GM21529 (cell line): Measurements from ENCODE around the gene NPHP1.
"Not testable (repeated sequence)": the region's sequence is repeated elsewhere in the genome, so short reads cannot be mapped to it uniquely, and the experiment has no call there.

Experiments used
- ATAC-seq: cut with Tn5 transposase; IDR thresholded peaks from one replicate; pipeline ENCODE4 v1.9.1; 2021; ENCODE audit not compliant: unreplicated experiment

Gene NPHP1

GRCh38 chr2:110198016-110198415 is 6.8 kb downstream of the NPHP1 start:
- ATAC-seq: no peak

DNA sequence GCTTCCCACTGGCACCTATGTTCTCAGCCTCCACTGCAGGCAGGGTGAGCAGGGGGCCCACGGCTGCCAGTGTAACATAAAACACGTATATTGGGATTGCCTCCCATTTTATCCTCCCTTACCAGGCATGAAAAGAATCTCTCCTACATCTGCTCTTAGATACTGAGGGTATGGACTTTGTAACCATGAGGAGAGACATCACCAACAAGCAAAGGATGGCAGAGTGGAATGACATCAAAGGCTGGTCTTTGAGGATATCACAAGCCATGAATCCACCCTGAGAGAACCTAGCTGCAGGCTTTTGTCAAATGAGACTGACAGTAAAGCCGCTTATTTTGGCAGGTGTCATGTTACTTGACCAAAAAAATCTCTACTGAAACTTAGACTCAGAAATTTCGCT is 7.4 kb downstream of the NPHP1 start:
- ATAC-seq: no peak

GRCh38 chr2:110190169-110190568 is 14.6 kb downstream of the NPHP1 start:
- not testable (repeated sequence) for ATAC-seq

DNA sequence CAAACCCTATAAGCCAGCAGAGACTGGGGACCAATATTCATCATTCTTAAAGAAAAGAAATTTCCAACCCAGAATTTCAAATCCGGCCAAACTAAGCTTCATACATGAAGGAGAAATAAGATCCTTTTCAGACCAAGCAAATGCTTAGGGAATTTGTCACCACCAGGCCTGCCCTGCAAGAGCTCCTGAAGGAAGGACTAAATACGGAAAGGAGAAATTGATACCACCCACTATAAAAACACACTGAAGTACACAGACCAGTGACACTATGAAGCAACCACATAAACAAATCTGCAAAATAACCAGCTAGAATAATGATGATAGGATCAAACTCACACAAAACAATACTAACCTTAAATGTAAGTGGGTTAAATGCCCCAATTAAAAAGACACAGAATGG is 22.4 kb downstream of the NPHP1 start:
- no peak for ATAC-seq

GRCh38 chr2:110180036-110180435 is 24.8 kb downstream of the NPHP1 start:
- no peak for ATAC-seq

GRCh38 chr2:110173523-110173922 is 31.3 kb downstream of the NPHP1 start:
- no peak for ATAC-seq

- ATAC-seq: no peak
Observed at GRCh38 chr2:110172506-110172905, 32.3 kb downstream of the NPHP1 start.

DNA sequence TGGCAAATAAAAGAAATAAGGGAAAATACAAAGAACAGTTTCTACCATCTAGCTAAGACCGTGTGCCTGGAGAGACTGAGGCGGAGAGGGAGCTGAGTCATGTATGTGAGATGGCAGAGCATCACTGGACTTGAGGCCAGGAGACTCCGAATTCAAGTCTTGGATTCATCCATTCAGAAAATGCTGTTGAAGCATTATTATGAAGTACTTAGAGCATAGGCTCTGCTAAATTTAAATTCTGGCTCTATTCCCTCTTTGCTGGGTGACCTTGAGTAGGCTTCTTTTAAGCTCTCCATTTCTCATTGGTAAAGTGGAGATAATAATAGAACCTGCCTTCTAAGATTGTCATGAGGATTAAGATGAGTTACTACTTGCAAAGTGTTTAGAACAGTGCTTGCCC is 34.7 kb downstream of the NPHP1 start:
- ATAC-seq: no peak

DNA sequence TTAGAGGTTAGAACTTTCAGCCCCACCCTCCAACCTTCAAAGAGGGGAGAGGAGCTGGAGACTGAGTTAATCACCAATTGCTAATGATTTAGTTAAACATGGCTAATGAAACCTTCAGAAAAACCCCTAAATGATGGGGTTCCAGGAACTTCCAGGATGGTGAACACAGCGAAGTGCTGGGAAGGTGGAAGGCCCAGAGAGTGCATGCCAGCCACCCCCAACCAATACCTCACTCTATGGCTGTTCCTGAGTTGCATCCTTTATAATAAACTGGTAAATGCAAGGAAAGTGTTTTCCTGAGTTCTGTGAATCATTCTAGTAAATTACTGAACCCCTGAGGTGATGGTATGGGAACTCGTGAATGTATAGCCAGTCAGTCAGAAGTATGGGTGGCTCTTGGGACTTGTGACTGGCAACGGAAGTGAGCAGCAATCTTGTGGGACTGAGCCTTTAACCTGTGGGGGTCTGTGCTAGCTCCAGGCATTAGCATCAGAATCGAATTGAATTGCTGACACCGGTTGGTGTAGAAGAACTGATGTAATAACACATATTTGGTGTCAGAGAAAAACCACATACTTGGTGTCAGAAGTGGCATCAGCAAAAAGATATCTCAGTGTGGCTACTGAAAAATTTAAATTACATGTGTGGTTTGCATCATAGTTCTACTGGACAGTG is 37.4 kb downstream of the NPHP1 start:
- no peak for ATAC-seq

DNA sequence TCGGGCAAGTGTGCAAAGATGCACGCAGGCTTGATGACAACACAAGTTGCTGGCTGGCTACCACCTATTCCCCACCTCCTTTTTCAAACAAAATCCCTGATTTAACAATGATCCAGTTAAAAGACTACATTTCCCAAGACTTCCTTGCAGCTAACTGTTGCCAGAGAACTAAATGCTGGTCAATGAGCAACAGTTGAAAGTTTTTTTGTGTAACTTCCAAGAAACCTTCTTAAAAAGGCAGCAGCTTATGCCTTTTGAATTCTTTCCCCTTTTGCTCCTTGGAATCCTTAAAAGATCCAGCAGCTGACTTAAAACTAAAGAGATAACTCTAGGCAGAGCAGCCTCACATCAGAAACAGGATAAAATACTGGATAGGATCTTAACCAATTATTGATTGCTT is 38.5 kb downstream of the NPHP1 start:
- ATAC-seq: no peak

GRCh38 chr2:110157153-110157793 is 47.5 kb downstream of the NPHP1 start:
- peak; percentile 82 for ATAC-seq

- ATAC-seq: not testable (repeated sequence)
Observed at GRCh38 chr2:110154828-110155227, 50.0 kb downstream of the NPHP1 start.

DNA sequence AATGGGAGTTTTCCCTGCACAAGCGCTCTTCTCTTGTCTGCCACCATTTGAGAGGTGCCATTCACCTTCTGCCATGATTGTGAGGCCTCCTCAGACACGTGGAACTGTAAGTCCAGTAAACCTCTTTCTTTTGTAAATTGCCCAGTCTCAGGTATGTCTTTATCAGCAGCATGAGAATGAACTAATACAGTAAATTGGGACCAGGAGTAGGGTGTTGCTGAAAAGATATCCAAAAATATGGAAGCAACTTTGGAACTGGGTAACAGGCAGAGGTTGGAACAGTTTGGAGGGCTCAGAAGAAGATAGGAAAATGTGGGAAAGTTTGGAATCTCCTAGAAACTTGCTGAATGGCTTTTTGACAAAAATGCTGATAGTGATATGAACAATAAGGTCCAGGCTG is 50.6 kb downstream of the NPHP1 start:
- not testable (repeated sequence) for ATAC-seq

DNA sequence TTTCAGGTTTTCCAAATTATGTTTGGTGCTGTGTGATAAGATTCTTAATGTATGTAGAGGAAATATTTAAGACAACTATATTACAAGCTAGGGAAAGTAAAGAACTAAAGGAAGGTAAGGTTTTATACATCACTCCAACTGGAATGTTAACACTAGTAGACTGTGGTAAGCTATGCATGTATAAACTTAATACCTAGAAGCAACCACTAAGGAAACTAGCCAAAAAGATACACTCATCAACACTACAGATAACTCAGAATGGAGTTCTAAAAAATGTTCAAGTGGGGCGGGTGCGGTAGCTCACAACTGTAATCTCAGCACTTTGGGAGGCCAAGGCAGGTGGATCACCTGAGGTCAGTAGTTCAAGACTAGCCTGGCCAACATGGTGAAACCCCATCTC is 51.4 kb downstream of the NPHP1 start:
- ATAC-seq: no peak

DNA sequence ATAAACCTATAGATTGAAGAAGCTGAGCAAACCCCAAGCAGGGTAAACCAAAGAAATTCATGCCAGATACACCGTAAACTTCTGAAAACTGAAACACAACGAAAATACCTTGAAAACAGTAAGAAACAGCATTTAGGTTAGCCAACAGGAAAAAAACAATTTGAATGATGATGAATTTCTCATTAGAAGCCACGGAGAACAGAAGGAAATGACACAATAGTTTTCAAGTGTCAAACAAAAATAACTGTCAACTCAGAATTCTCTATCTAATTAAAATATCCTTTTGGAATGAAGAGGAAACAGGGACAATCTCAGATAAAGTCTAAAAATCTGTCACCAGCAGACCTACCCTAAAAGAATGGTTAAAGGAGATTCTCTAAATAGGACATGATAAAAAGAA is 51.9 kb downstream of the NPHP1 start:
- no peak for ATAC-seq

DNA sequence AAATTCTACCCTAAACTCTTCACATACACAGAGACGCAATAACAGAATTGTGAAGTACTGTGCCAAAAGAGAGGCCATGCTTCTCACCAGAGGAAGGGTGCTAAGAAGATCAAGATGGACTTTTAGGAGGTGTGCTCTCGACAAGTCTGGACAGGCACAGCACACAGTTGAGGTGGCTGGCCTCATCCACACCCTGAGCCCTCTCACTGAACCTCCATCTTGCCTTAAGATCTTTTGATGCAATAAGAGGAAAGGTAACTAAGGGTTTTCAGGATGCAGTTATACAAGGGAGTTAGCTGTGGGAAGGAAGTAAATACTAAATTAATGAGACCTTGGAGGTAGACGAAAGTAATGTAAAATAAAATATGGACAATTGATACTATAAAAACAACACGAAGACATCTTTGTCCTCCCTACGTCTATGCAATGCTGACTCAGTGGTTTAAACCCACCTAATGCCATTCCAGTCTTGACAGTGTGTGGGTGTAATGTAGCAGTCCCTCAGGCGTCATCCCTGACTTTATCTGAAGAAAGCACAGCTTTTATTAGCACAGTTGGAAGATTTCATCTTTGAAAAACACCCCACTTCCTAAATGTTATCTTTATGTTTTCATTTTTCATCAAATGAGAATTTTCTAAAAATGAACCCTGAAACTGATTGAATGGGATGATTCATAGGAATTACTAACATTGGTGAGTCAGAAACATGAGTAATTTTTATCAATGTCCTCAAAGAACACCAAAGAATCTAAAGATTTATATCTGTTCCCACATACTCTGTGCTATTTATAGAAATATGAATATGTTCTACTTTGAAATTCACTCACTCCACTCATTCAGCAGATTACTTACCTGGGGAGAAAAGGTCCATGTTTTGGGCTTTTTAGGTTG is 55.2 kb downstream of the NPHP1 start:
- ATAC-seq: no peak

DNA sequence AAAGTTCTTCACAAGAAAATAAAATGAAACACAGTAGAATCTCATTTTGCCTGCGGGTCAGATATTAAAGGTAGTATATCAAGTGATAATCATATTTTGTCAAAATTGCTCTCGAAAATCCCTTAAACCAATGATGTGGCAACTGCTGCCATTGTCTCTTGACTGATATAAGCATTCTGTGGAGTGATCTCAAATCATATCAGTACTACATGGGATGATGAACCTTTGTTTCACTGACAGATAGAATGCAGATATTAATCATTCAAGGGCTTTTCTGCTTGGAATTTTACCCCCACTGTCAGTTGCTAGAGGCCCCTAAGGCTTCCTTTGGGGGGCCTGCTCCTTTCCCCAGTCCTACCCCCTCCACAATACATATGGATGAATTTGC is 57.9 kb downstream of the NPHP1 start:
- ATAC-seq: no peak

DNA sequence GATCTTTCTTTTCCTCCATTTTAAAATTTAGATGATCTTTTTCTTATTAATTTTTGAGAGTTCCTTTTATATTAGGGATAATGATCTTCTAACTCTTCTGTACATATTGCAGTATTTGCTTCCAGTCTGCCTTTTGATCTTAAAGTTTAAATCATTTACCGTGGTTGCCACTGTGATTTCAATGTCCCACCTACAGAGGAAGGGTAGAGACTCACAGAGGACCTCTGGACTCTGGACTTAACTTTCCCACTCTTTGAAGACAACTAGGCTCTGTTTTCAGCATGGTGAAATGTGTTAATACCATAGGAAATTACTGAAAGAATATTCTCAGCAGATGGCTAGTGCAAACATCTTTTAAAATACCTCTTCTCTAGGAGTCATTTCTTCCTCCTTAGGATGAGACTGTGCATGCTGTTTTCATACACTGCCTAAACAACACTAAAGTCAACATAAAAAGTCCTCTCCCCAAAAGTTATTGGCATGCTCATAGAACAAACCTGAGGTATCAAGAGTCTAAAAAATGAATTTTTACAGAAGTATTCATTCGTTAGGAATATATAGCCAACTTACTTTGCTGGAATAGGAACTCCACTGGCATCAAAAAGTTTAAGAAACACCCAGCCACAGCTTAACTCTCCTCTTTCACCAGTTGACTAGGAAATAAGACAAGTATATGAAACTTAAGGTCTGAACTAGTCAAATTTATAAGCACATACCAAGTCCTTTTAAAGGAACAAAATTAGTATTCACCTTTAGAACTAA is 58.4 kb downstream of the NPHP1 start:
- ATAC-seq: no peak

- ATAC-seq: no peak
Observed at GRCh38 chr2:110143982-110144381, 60.8 kb downstream of the NPHP1 start.

DNA sequence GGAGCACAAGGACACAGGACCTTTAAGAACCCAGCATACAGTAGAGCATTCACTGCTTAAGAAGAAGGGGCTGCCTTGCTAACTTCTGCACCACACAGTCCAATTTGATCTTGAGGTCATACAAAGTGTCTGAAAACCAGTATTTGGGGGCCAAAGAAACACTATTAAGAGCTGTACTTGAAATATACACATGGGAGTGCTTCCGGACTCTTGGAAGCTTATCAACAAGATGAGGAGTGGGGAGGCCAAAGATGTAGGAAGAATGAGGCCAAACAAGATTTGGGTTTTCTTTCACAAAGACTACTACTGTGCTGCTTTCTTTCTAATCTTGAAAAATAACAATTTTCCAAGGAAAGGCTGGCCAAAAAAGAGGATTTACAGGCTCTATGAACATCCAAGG is 64.4 kb downstream of the NPHP1 start:
- ATAC-seq: no peak

DNA sequence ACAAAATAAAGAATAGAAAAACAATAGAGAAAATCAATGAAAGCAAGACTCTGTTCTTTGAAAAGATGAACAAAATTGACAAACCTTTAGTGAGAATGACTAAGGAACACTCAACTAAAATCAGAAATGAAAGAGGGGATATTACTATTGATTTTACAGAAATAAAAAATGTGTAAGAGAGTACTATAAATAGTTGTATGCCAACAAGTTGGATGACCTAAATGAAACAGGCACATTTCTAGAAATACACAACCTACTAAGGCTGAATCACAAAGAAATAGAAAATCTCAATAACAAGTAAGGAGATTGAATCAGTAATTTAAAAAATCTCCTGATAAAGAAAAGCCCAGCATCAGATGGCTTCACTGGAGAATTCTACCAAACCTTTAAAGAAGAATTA is 70.8 kb downstream of the NPHP1 start:
- ATAC-seq: no peak
